ENCODE data around the gene CR2.

GRCh38 chr1:207493212-207493611 is 39.1 kb downstream of the CR2 start:
- TF ChIP-seq TAF1 (IDR thresholded peaks at IDR 0.05; ENCODE audit: borderline replicate concordance, insufficient read depth, low read length) (no peak), FOXP2 (optimal IDR thresholded peaks at IDR 0.05; ENCODE audit: borderline replicate concordance, extremely low read depth, extremely low read length, insufficient read depth) (no peak)
- TF ChIP-seq, protein P1, sequence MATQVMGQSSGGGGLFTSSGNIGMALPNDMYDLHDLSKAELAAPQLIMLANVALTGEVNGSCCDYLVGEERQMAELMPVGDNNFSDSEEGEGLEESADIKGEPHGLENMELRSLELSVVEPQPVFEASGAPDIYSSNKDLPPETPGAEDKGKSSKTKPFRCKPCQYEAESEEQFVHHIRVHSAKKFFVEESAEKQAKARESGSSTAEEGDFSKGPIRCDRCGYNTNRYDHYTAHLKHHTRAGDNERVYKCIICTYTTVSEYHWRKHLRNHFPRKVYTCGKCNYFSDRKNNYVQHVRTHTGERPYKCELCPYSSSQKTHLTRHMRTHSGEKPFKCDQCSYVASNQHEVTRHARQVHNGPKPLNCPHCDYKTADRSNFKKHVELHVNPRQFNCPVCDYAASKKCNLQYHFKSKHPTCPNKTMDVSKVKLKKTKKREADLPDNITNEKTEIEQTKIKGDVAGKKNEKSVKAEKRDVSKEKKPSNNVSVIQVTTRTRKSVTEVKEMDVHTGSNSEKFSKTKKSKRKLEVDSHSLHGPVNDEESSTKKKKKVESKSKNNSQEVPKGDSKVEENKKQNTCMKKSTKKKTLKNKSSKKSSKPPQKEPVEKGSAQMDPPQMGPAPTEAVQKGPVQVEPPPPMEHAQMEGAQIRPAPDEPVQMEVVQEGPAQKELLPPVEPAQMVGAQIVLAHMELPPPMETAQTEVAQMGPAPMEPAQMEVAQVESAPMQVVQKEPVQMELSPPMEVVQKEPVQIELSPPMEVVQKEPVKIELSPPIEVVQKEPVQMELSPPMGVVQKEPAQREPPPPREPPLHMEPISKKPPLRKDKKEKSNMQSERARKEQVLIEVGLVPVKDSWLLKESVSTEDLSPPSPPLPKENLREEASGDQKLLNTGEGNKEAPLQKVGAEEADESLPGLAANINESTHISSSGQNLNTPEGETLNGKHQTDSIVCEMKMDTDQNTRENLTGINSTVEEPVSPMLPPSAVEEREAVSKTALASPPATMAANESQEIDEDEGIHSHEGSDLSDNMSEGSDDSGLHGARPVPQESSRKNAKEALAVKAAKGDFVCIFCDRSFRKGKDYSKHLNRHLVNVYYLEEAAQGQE (IDR thresholded peaks at IDR 0.05; ENCODE audit: insufficient read depth in 1 of 2, low read depth in 2 of 2, low read length in 2 of 2) = no peak

Measured in PFSK-1 (cell line).